HepG2 (cell line): ENCODE data around the gene PLEKHB2. TPM values are rescaled to one million over a fixed set of nuclear protein-coding genes. Genes with fewer than 3 reads are reported as not detected.
A peak's percentile ranks its signal among the peaks of the same experiment; 100 is the strongest.

Experiments used
- BHLHE40 ChIP-seq: IDR thresholded peaks from 2 replicates; pipeline ENCODE4 v1.6.1; 2011; ENCODE audit warnings: low read length, improper control_type of control experiment
- KAT8 ChIP-seq: IDR thresholded peaks from 2 replicates; pipeline ENCODE4 v1.6.1; 2016; ENCODE audit warnings: missing genetic modification reagents, missing compliant biosample characterization
- KLF16 ChIP-seq, 2 experiments: sonication (generic) in 1 of 2; formaldehyde crosslinking in 1 of 2; IDR thresholded peaks; 2 replicates each; pipeline versions ENCODE4 v1.6.1 to v1.8.0; 2016 to 2023; ENCODE audit warnings: missing genetic modification reagents in 2 of 2, missing compliant biosample characterization in 1 of 2
- NONO ChIP-seq, 2 experiments: fragments of 450-650 bp in 1 of 2; sonication (generic) in 1 of 2; formaldehyde crosslinking in 1 of 2; IDR thresholded peaks in 1 of 2; conservative IDR thresholded peaks in 1 of 2; 2 replicates each; pipeline versions ENCODE4 v1.6.1 to v1.8.0; 2017 to 2022; ENCODE audit warnings: mild to moderate bottlenecking in 1 of 2, missing genetic modification reagents in 1 of 2, moderate library complexity in 1 of 2
- YEATS2 ChIP-seq: sonication (generic); formaldehyde crosslinking; IDR thresholded peaks from 2 replicates; pipeline ENCODE4 v1.4.0; 2020; ENCODE audit warnings: missing genetic modification reagents, borderline replicate concordance
- ZNF432 ChIP-seq: sonication (generic); formaldehyde crosslinking; IDR thresholded peaks from 2 replicates; pipeline ENCODE4 v1.5.0; 2020; ENCODE audit warnings: missing genetic modification reagents, mild to moderate bottlenecking, borderline replicate concordance
- ZNF619 ChIP-seq: sonication (generic); formaldehyde crosslinking; IDR thresholded peaks from 2 replicates; pipeline ENCODE4 v1.4.0; 2020; ENCODE audit warnings: mild to moderate bottlenecking, missing genetic modification reagents
- ZNF816 ChIP-seq: sonication (generic); formaldehyde crosslinking; IDR thresholded peaks from 2 replicates; pipeline ENCODE4 v1.8.0; 2022; ENCODE audit warnings: missing genetic modification reagents, mild to moderate bottlenecking, borderline replicate concordance
- polyA plus RNA-seq, 8 experiments: library from polyadenylated mRNA; depleted of rRNA in 3 of 8; stranded (reverse) in 7 of 8; unstranded in 1 of 8; fragments of >200 nt; fragmentation: Illumina TruSeq in 4 of 8; extraction: Trizol in 4 of 8; gene quantifications; 2 replicates each; pipeline versions ENCODE4 v1.2.1 to v1.2.3, GENCODE V29; 2011 to 2016; ENCODE audit warnings: low read depth in 4 of 8, missing spikeins in 1 of 8, mixed read lengths in 1 of 8; ENCODE audit not compliant: insufficient read depth in 1 of 8
- total RNA-seq, 5 experiments: library from RNA; depleted of rRNA; stranded (reverse); fragments of >200 nt; fragmentation: Illumina TruSeq; extraction: Trizol; gene quantifications; 2 replicates each; pipeline ENCODE4 v1.2.3, GENCODE V29; 2016; ENCODE audit warnings: low read depth in 1 of 5
- TF ChIP-seq, protein P1 (sequence below): sonication (generic); formaldehyde crosslinking; IDR thresholded peaks from 2 replicates; pipeline ENCODE4 v1.4.0; 2020; ENCODE audit warnings: missing genetic modification reagents, mild to moderate bottlenecking, borderline replicate concordance
- TF ChIP-seq, protein P2 (sequence below): sonication (generic); formaldehyde crosslinking; IDR thresholded peaks from 2 replicates; pipeline ENCODE4 v1.8.1; 2023; ENCODE audit warnings: mild to moderate bottlenecking, missing genetic modification reagents, borderline replicate concordance

PLEKHB2 gene
- total and polyA plus RNA-seq, 2 of the 13 experiments (the other 11 are each of a cell fraction or from before 2014, with no cell fraction given): 73.0 to 78.9 TPM

- TF ChIP-seq YEATS2 (peak; percentile 79; the same call in 1 of the 2 replicates), ZNF619 (CRISPR knock-in tag) (0 out of 2 replicates have a peak, but pooled peaks have one; percentile 5), BHLHE40 (no peak), ZNF432 (no peak), ZNF816 (peak; percentile 69; the same call in 1 of the 2 replicates), KLF16 (CRISPR knock-in tag; IDR thresholded peaks at IDR 0.05) (0 out of 4 replicates have a peak, but pooled peaks of 1 of the 2 experiments have one; percentile 77), NONO (IDR thresholded peaks at IDR 0.05) (no peak), NONO (CRISPR knock-in tag; conservative IDR thresholded peaks at IDR 0.05) (peak; percentile 49), KAT8 (CRISPR knock-in tag) (peak; percentile 16; the same call in 1 of the 2 replicates)
- TF ChIP-seq, protein P1, sequence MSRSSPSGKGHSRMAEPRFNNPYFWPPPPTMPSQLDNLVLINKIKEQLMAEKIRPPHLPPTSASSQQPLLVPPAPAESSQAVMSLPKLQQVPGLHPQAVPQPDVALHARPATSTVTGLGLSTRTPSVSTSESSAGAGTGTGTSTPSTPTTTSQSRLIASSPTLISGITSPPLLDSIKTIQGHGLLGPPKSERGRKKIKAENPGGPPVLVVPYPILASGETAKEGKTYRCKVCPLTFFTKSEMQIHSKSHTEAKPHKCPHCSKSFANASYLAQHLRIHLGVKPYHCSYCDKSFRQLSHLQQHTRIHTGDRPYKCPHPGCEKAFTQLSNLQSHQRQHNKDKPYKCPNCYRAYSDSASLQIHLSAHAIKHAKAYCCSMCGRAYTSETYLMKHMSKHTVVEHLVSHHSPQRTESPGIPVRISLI (CRISPR knock-in tag): 0 out of 2 replicates have a peak, but pooled peaks have one; percentile 45
- TF ChIP-seq, protein P2, sequence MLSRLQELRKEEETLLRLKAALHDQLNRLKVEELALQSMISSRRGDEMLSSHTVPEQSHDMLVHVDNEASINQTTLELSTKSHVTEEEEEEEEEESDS (CRISPR knock-in tag): no peak
Observed at GRCh38 chr2:131093696-131094462, 11.3 kb upstream of the PLEKHB2 start (continued).
